HEK293 (cell line): Measurements from ENCODE around the gene ZC3H18.

ENCODE experiments used
- CTCF ChIA-PET: fragments of 350-600 bp; formaldehyde crosslinking; extraction: SDS; loops from one replicate; lab custom pipeline; 2021; ENCODE audit warnings: antibody characterized with exemption; lab: Yijun Ruan, JAX
- POLR2A ChIA-PET: fragments of 300-600 bp; formaldehyde crosslinking; extraction: SDS; loops from one replicate; lab custom pipeline; 2020; ENCODE audit warnings: antibody characterized with exemption, inconsistent platforms; lab: Yijun Ruan, JAX
- H3K27ac ChIP-seq: fragments of 200-500 bp; sonication (Bioruptor generic); 2 replicates; pipeline ENCODE4 v1.5.1; 2014; ENCODE audit warnings: low read depth, low read length, control low read depth, inconsistent platforms; ENCODE audit errors: extremely low read depth
- H3K36me3 ChIP-seq, 2 experiments: fragments of 200-500 bp in 1 of 2; sonication (Bioruptor generic) in 1 of 2; 1 replicate in 1 of 2; 2 replicates in 1 of 2; pipeline ENCODE4 v1.5.1; 2014 to 2017; ENCODE audit warnings: inconsistent platforms in 2 of 2, low read length in 2 of 2; ENCODE audit not compliant: control insufficient read depth in 2 of 2, insufficient read depth in 1 of 2
- H3K4me1 ChIP-seq: fragments of 200-500 bp; sonication (Bioruptor generic); 2 replicates; pipeline ENCODE4 v1.5.1; 2014; ENCODE audit warnings: mild to moderate bottlenecking, low read length, inconsistent platforms; ENCODE audit not compliant: control insufficient read depth, insufficient read depth
- H3K4me3 ChIP-seq: 2 replicates; pipeline ENCODE4 v1.5.1; 2011; ENCODE audit warnings: low read depth, mild to moderate bottlenecking, control low read depth, low read length, moderate library complexity
- H3K9me3 ChIP-seq: fragments of 200-500 bp; sonication (Bioruptor generic); 2 replicates; pipeline ENCODE4 v1.5.1; 2014; ENCODE audit warnings: low read depth, low read length, inconsistent platforms; ENCODE audit not compliant: control insufficient read depth, insufficient read depth
- SALL2 ChIP-seq: fragments of 450-650 bp; formaldehyde crosslinking; IDR thresholded peaks from 2 replicates; pipeline ENCODE4 v1.5.0; 2017; ENCODE audit warnings: missing biosample characterization, mild to moderate bottlenecking, missing genetic modification characterization, borderline replicate concordance
- SCRT2 ChIP-seq: fragments of 450-650 bp; formaldehyde crosslinking; IDR thresholded peaks from 2 replicates; pipeline ENCODE4 v1.5.1; 2016; ENCODE audit warnings: missing biosample characterization, missing genetic modification characterization
- ZNF10 ChIP-seq: fragments of 450-650 bp; formaldehyde crosslinking; IDR thresholded peaks from 2 replicates; pipeline ENCODE4 v1.5.1; 2017; ENCODE audit warnings: missing biosample characterization, missing genetic modification characterization
- ZNF132 ChIP-seq: fragments of 450-650 bp; formaldehyde crosslinking; IDR thresholded peaks from 2 replicates; pipeline ENCODE4 v1.5.1; 2017; ENCODE audit warnings: missing biosample characterization, missing genetic modification characterization, borderline replicate concordance
- ZNF311 ChIP-seq: fragments of 450-650 bp; formaldehyde crosslinking; IDR thresholded peaks from 2 replicates; pipeline ENCODE4 v1.5.1; 2017; ENCODE audit warnings: missing biosample characterization, missing genetic modification characterization, borderline replicate concordance
- ZNF350 ChIP-seq: fragments of 450-650 bp; formaldehyde crosslinking; IDR thresholded peaks from 2 replicates; pipeline ENCODE4 v1.5.0; 2017; ENCODE audit warnings: missing biosample characterization, mild to moderate bottlenecking, missing genetic modification characterization
- ZNF416 ChIP-seq: fragments of 450-650 bp; formaldehyde crosslinking; IDR thresholded peaks from 2 replicates; pipeline ENCODE4 v1.5.1; 2016; ENCODE audit warnings: missing biosample characterization, missing genetic modification characterization
- ZNF585B ChIP-seq: fragments of 450-650 bp; formaldehyde crosslinking; IDR thresholded peaks from 2 replicates; pipeline ENCODE4 v1.5.1; 2016; ENCODE audit warnings: missing biosample characterization, missing genetic modification characterization
- ZNF596 ChIP-seq: fragments of 450-650 bp; IDR thresholded peaks from 2 replicates; pipeline ENCODE4 v1.5.0; 2018; ENCODE audit warnings: missing biosample characterization, mild to moderate bottlenecking, missing genetic modification characterization, moderate library complexity
- ZNF621 ChIP-seq: fragments of 450-650 bp; formaldehyde crosslinking; IDR thresholded peaks from 2 replicates; pipeline ENCODE4 v1.5.1; 2017; ENCODE audit warnings: missing biosample characterization, missing genetic modification characterization
- ZNF768 ChIP-seq: fragments of 450-650 bp; formaldehyde crosslinking; IDR thresholded peaks from 2 replicates; pipeline ENCODE4 v1.5.1; 2018; ENCODE audit warnings: missing biosample characterization, mild to moderate bottlenecking, missing genetic modification characterization
- ZSCAN16 ChIP-seq: fragments of 450-650 bp; formaldehyde crosslinking; IDR thresholded peaks from 2 replicates; pipeline ENCODE4 v1.5.1; 2016; ENCODE audit warnings: missing biosample characterization, missing genetic modification characterization
- TF ChIP-seq, protein P1 (sequence below): fragments of 450-650 bp; formaldehyde crosslinking; IDR thresholded peaks from 2 replicates; pipeline ENCODE4; 2016; ENCODE audit warnings: missing biosample characterization, missing genetic modification characterization
- TF ChIP-seq, protein P2 (sequence below): fragments of 450-650 bp; formaldehyde crosslinking; IDR thresholded peaks from 2 replicates; pipeline ENCODE4 v1.5.1; 2016; ENCODE audit warnings: missing biosample characterization, missing genetic modification characterization
- TF ChIP-seq, protein P3 (sequence below): fragments of 450-650 bp; formaldehyde crosslinking; IDR thresholded peaks from 2 replicates; pipeline ENCODE4 v1.5.1; 2016; ENCODE audit warnings: missing biosample characterization, missing genetic modification characterization
- TF ChIP-seq, protein P4 (sequence below): fragments of 450-650 bp; IDR thresholded peaks from 2 replicates; pipeline ENCODE4 v1.5.1; 2018; ENCODE audit warnings: missing biosample characterization, mild to moderate bottlenecking, missing genetic modification characterization
- TF ChIP-seq, protein P5 (sequence below): fragments of 450-650 bp; formaldehyde crosslinking; IDR thresholded peaks from 2 replicates; pipeline ENCODE4 v1.5.1; 2016; ENCODE audit warnings: missing biosample characterization, missing genetic modification characterization
- TF ChIP-seq, protein P6 (sequence below): fragments of 450-650 bp; formaldehyde crosslinking; IDR thresholded peaks from 2 replicates; pipeline ENCODE4 v1.5.1; 2016; ENCODE audit warnings: missing biosample characterization, missing genetic modification characterization

The ZC3H18 gene

DNA sequence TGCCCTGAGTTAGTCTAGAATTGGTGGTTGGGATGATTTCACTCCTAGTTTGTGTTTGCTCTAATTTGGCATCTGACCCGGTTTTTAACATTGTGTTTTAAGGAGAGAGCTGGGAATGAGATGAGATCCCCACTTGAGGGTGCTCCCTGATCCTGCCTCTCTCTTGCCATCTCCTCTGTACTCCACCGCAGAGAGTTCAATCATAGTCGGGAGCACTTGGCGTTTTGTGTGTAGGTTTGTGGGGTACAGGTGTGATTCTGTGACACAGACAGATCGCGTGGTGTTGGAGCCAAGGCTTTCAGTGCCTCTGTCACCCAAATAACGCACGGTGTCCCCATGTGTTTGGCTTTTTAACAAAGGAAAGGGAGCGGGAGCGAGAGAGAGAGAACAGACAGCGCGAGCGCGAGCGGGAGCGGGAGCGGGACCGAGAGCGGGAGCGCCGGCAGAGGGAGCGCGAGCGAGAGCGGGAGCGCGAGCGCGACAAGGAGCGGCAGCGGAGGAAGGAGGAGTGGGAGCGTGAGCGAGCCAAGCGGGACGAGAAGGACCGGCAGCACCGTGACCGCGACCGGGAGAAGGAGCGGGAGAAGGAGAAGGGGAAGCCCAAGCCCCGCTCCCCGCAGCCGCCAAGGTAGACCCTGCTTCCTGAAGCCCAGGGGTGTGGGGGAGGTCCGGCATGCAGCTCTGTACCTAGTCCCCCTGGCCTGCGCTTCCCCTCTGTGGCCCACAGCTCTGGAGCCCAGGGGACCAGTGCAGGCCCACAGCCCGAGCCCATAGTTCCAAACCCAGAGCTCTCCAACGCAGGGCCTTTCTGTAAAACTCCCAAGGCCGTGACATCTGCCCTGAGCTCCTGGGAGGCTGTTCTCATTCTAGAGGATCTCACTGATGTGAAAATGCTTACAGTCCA, 41.0 kb downstream of the ZC3H18 start (continued):
- TF ChIP-seq ZNF10 (tag by site-specific recombination) (no peak), SALL2 (no peak), ZNF311 (no peak), ZNF132 (tag by site-specific recombination) (no peak)
- TF ChIP-seq, protein P1, sequence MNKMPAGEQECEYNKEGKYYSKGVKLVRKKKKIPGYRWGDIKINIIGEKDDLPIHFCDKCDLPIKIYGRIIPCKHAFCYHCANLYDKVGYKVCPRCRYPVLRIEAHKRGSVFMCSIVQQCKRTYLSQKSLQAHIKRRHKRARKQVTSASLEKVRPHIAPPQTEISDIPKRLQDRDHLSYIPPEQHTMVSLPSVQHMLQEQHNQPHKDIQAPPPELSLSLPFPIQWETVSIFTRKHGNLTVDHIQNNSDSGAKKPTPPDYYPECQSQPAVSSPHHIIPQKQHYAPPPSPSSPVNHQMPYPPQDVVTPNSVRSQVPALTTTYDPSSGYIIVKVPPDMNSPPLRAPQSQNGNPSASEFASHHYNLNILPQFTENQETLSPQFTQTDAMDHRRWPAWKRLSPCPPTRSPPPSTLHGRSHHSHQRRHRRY (tag by site-specific recombination) = no peak
- TF ChIP-seq, protein P2, sequence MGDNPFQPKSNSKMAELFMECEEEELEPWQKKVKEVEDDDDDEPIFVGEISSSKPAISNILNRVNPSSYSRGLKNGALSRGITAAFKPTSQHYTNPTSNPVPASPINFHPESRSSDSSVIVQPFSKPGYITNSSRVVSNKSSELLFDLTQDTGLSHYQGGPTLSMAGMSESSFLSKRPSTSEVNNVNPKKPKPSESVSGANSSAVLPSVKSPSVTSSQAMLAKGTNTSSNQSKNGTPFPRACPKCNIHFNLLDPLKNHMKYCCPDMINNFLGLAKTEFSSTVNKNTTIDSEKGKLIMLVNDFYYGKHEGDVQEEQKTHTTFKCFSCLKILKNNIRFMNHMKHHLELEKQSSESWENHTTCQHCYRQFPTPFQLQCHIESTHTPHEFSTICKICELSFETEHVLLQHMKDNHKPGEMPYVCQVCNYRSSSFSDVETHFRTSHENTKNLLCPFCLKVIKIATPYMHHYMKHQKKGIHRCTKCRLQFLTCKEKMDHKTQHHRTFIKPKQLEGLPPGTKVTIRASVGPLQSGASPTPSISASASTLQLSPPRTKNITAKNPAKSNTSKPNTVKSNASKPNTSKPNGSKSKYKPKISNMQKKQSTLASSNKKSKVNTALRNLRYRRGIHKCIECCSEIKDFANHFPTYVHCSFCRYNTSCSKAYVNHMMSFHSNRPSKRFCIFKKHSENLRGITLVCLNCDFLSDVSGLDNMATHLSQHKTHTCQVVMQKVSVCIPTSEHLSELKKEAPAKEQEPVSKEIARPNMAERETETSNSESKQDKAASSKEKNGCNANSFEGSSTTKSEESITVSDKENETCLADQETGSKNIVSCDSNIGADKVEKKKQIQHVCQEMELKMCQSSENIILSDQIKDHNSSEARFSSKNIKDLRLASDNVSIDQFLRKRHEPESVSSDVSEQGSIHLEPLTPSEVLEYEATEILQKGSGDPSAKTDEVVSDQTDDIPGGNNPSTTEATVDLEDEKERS = no peak
- TF ChIP-seq, protein P3, sequence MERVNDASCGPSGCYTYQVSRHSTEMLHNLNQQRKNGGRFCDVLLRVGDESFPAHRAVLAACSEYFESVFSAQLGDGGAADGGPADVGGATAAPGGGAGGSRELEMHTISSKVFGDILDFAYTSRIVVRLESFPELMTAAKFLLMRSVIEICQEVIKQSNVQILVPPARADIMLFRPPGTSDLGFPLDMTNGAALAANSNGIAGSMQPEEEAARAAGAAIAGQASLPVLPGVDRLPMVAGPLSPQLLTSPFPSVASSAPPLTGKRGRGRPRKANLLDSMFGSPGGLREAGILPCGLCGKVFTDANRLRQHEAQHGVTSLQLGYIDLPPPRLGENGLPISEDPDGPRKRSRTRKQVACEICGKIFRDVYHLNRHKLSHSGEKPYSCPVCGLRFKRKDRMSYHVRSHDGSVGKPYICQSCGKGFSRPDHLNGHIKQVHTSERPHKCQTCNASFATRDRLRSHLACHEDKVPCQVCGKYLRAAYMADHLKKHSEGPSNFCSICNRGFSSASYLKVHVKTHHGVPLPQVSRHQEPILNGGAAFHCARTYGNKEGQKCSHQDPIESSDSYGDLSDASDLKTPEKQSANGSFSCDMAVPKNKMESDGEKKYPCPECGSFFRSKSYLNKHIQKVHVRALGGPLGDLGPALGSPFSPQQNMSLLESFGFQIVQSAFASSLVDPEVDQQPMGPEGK = no peak

DNA sequence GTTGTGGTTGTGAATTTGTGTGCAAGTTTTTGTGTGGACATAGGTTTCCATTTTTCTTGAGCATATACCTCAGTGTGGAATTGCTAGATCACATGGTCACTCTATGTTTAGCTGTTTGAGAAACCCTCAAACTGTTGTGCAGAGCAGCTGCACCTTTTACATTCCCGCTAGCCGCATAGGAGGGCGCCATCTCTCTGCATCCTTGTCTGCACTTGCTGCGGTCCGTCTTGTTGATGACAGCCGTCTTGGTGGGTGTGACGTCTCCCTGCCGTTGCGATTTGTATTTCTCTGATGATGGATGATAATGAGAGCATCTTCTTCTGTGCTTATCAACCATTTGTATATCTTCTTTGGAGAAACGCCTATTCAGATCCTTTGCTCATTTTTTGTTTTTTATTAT, 43.1 kb downstream of the ZC3H18 start:
- H3K4me3 ChIP-seq = no peak overlapping the region
- H3K4me1 ChIP-seq = no peaks in the 10 kb centered on the region
- ChIA-PET POLR2A (no interaction called here), CTCF (no interaction called here)
- H3K9me3 ChIP-seq = no peaks in the 10 kb centered on the region
- H3K27ac ChIP-seq = no peak overlapping the region
- TF ChIP-seq ZNF350 (tag by site-specific recombination) = no peak
- TF ChIP-seq, protein P4, sequence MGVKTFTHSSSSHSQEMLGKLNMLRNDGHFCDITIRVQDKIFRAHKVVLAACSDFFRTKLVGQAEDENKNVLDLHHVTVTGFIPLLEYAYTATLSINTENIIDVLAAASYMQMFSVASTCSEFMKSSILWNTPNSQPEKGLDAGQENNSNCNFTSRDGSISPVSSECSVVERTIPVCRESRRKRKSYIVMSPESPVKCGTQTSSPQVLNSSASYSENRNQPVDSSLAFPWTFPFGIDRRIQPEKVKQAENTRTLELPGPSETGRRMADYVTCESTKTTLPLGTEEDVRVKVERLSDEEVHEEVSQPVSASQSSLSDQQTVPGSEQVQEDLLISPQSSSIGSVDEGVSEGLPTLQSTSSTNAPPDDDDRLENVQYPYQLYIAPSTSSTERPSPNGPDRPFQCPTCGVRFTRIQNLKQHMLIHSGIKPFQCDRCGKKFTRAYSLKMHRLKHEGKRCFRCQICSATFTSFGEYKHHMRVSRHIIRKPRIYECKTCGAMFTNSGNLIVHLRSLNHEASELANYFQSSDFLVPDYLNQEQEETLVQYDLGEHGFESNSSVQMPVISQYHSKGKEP (tag by site-specific recombination) = 0 out of 2 replicates have a peak, but pooled peaks have one; percentile 27
- peaks cover 13 to 72% of the 10 kb centered on the region in 2 experiments; a peak in 2 of 3 replicates for H3K36me3 ChIP-seq

DNA sequence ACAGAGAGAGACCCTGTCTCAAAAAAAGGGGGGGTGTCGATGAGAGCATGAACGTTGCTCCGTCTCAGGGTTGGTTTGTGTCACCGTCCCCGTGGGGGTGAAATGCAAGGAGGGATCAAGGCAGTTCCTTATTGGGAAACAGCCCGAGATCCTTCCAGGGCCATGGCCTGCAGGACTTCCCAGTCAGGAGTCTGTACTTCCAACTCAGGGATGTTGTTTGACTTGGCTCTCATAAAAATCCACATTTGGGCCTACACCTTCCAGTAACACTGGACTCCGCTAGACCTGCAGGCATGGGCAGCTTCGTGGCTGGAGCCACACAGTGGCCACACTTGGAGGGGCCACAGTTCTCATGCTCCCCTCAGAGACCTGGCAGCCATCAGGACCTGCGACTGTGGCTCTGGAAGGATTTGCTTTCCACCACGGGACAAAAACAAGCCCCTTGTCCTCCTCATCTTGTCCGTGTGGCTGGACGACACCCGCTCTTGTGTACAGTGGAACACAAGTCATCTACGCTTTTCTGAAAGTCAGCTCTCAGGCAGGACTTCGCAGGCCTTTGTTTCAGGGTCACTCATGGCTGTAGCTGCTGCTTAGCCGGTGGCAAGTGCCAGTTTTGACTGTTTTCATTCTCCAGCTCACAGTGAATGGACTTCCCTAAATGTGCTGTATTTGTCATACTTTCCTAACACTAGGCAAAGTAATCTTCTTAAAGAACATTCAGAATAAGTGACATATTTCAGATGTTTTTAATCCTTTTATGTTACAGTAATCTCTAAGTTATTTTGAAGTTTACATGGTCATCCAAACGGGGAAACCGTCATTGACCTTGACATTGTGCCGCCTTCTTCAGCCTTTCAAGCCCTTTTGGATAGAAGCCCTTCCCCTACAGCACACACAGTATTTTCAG, 44.0 kb downstream of the ZC3H18 start:
- CTCF ChIA-PET = interaction anchor here (0.6 kb wide), 1 partner anchor 62 kb away, joined by 3 read pairs; no protein-coding TSS in a partner anchor
- H3K27ac ChIP-seq = no peak overlapping the region
- POLR2A ChIA-PET = no interaction called here
- no peak overlapping the region for H3K4me3 ChIP-seq
- peaks cover 12 to 74% of the 10 kb centered on the region in 2 experiments; a peak in 2 of 3 replicates for H3K36me3 ChIP-seq
- no peaks in the 10 kb centered on the region for H3K4me1 ChIP-seq
- H3K9me3 ChIP-seq = no peaks in the 10 kb centered on the region
- TF ChIP-seq ZNF621 (tag by site-specific recombination) (no peak), ZNF768 (no peak), ZSCAN16 (tag by site-specific recombination) (no peak), ZNF416 (tag by site-specific recombination) (no peak), ZNF585B (tag by site-specific recombination) (no peak), ZNF596 (tag by site-specific recombination) (no peak), SCRT2 (tag by site-specific recombination) (no peak)
- TF ChIP-seq, protein P5, sequence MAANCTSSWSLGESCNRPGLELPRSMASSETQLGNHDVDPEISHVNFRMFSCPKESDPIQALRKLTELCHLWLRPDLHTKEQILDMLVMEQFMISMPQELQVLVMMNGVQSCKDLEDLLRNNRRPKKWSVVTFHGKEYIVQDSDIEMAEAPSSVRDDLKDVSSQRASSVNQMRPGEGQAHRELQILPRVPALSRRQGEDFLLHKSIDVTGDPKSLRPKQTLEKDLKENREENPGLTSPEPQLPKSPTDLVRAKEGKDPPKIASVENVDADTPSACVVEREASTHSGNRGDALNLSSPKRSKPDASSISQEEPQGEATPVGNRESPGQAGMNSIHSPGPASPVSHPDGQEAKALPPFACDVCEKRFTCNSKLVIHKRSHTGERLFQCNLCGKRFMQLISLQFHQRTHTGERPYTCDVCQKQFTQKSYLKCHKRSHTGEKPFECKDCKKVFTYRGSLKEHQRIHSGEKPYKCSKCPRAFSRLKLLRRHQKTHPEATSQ (tag by site-specific recombination) = no peak
- TF ChIP-seq, protein P6, sequence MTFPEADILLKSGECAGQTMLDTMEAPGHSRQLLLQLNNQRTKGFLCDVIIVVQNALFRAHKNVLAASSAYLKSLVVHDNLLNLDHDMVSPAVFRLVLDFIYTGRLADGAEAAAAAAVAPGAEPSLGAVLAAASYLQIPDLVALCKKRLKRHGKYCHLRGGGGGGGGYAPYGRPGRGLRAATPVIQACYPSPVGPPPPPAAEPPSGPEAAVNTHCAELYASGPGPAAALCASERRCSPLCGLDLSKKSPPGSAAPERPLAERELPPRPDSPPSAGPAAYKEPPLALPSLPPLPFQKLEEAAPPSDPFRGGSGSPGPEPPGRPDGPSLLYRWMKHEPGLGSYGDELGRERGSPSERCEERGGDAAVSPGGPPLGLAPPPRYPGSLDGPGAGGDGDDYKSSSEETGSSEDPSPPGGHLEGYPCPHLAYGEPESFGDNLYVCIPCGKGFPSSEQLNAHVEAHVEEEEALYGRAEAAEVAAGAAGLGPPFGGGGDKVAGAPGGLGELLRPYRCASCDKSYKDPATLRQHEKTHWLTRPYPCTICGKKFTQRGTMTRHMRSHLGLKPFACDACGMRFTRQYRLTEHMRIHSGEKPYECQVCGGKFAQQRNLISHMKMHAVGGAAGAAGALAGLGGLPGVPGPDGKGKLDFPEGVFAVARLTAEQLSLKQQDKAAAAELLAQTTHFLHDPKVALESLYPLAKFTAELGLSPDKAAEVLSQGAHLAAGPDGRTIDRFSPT (tag by site-specific recombination) = no peak
